Naive B cell (primary cell): Measurements from ENCODE around the gene EIF1AX. TPM values are rescaled to one million over a fixed set of nuclear protein-coding genes. Genes with fewer than 3 reads are reported as not detected.
"Not testable (repeated sequence)": the region's sequence is repeated elsewhere in the genome, so short reads cannot be mapped to it uniquely, and the experiment has no call there.

ENCODE experiments used
- ATAC-seq, 2 donors: fragments of 150-1000 bp; cut with Tn5 transposase; 2 replicates each; pipeline ENCODE4 v1.10.0; 2021; ENCODE audit warnings: low read depth in 2 of 2, mild to moderate bottlenecking in 2 of 2, moderate library complexity in 2 of 2
- DNase-seq: peaks from one replicate; pipeline ENCODE4 v3.0.0; 2022
- H3K27ac Mint-ChIP-seq, 6 donors: one replicate each; pipeline ENCODE4 v1.8.0; 2020 to 2022; ENCODE audit warnings: mild to moderate bottlenecking in 6 of 6, mixed read lengths in 6 of 6, moderate library complexity in 5 of 6, inconsistent platforms in 2 of 6
- H3K27me3 Mint-ChIP-seq, 3 donors: one replicate each; pipeline ENCODE4 v1.8.0; 2021 to 2022; ENCODE audit warnings: mixed read lengths in 3 of 3, mild to moderate bottlenecking in 1 of 3
- H3K36me3 Mint-ChIP-seq, 2 donors: one replicate each; pipeline ENCODE4 v1.8.0; 2020 to 2022; ENCODE audit warnings: mixed read lengths in 2 of 2, inconsistent platforms in 1 of 2, mild to moderate bottlenecking in 1 of 2
- H3K4me1 Mint-ChIP-seq, 3 donors: one replicate each; pipeline ENCODE4 v1.8.0; 2020 to 2022; ENCODE audit warnings: mixed read lengths in 3 of 3, inconsistent platforms in 1 of 3, mild to moderate bottlenecking in 1 of 3, moderate library complexity in 1 of 3
- H3K4me3 Mint-ChIP-seq, 8 donors: one replicate each; pipeline ENCODE4 v1.8.0; 2020 to 2022; ENCODE audit warnings: mild to moderate bottlenecking in 8 of 8, mixed read lengths in 8 of 8, moderate library complexity in 8 of 8, inconsistent platforms in 2 of 8
- H3K9me3 Mint-ChIP-seq, 7 donors: one replicate each; pipeline ENCODE4 v1.8.0; 2020 to 2022; ENCODE audit warnings: mixed read lengths in 7 of 7, mild to moderate bottlenecking in 5 of 7, inconsistent platforms in 2 of 7, moderate library complexity in 1 of 7
- polyA plus RNA-seq, 6 donors: library from polyadenylated mRNA; unstranded; fragments of 300-500 nt; fragmentation: Illumina TruSeq; gene quantifications; one replicate each; pipeline ENCODE4 v1.2.3, GENCODE V29; 2021; ENCODE audit warnings: low read depth in 6 of 6

The EIF1AX gene
- polyA plus RNA-seq, 6 donors from 2014 or later: 60.6 to 98.0 (median 79.8) TPM

DNA sequence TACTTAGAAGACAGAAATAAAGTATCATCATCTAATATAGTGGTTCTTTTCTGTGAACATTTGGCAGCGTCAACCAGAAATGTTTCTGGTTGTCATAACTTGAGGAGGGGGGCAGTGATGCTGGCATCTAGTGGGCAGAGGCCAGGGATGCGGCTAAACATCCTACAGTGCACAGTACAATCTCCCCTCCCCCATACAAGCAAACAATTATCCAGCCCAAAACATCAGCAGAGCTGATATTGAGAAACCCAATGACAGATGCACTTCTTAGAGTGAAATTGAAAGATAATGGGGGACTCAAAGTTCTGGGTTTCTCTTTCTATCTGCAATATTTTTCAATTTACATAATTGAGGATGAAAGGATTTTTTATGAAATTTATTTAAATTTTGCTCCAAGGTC is 1.9 kb upstream of the EIF1AX start:
- H3K9me3 Mint-ChIP-seq: no peaks in the 10 kb centered on the region
- peaks cover 0 to 13% (median 0%) of the 10 kb centered on the region in 3 donors for H3K27me3 Mint-ChIP-seq
- ATAC-seq: no peak
- peaks cover 15 to 34% (median 23%) of the 10 kb centered on the region in 3 donors for H3K4me1 Mint-ChIP-seq
- H3K27ac Mint-ChIP-seq: peak overlapping the region in 2 of 6 donors; percentile 76 to 94
- peak overlapping the region in 2 of 8 donors; percentile 79 to 81 for H3K4me3 Mint-ChIP-seq
- DNase-seq: no peak
- H3K36me3 Mint-ChIP-seq: no peaks in the 10 kb centered on the region

DNA sequence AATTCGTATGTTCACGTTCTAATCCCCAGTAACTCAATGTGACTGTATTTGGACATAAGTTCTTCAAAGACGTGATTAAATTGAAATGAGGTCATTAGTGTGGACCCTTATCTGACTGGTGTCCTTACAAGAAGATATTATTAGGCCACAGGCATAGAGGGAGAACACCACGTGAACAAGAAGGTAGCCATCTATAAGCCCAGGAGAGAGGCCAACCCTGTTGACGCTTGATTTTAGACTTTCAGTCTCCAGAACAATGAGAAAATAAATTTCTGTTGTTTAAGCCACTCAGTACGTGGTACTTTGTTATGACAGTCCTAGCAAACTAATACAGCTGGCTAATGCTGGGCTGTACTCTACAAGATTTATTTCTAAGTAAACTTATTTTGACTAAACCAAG is 1.5 kb upstream of the EIF1AX start:
- H3K9me3 Mint-ChIP-seq: no peaks in the 10 kb centered on the region
- peaks cover 0 to 9% (median 0%) of the 10 kb centered on the region in 3 donors for H3K27me3 Mint-ChIP-seq
- H3K27ac Mint-ChIP-seq: peak overlapping the region in 4 of 6 donors; percentile 71 to 94 (median 80)
- ATAC-seq (no peak), DNase-seq (no peak)
- H3K4me1 Mint-ChIP-seq: peaks cover 13 to 34% (median 23%) of the 10 kb centered on the region in 3 donors
- H3K4me3 Mint-ChIP-seq: peak overlapping the region; percentile 42 to 86 (median 81)
- H3K36me3 Mint-ChIP-seq: no peaks in the 10 kb centered on the region

DNA sequence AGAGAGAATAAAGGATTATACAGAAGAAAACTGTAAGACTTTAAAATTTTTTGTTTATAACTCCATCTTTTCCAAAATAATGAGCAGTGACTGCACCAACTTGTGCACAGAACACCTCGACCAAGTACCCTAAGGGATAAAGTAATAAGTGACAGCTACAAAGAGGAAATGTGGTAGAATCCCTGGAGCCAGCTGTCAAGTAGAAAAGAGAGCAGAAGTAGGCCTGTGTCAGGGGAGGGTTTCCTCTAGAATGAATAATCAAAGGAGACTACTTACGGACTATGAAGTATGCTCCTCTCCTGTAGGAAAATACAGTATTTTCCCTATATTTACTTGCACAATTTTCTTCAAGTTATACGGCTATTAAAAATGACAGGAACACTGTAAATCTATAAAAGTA is 1.2 kb downstream of the EIF1AX start:
- Mint-ChIP-seq H3K4me1 (peaks cover 15 to 36% (median 25%) of the 10 kb centered on the region in 3 donors), H3K4me3 (peak overlapping the region; percentile 79 to 98 (median 92))

DNA sequence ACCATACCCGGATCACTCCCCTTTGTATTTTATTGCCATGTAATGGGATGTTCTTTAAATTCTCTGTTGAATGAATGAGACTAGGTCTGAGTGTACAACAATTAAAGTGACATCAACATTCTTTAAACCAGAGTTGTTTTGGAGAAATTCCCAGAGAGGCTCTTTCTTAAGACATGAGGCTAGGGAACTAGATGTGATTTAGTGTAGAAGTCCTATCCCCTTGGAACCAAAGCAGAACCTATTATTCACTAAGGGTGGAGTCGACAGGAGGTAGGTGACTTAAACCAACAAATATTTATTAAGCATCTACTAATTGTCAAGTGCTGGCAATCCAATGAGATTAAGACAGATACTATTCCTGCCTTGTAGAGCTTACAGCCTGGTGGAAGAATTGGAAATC is 1.7 kb downstream of the EIF1AX start:
- peaks cover 12 to 18% of the 10 kb centered on the region in 2 donors for H3K36me3 Mint-ChIP-seq
- H3K4me1 Mint-ChIP-seq: peaks cover 15 to 36% (median 25%) of the 10 kb centered on the region in 3 donors
- no peaks in the 10 kb centered on the region for H3K9me3 Mint-ChIP-seq
- peak overlapping the region; percentile 79 to 98 (median 92) for H3K4me3 Mint-ChIP-seq
- H3K27ac Mint-ChIP-seq: peak overlapping the region in 3 of 6 donors; percentile 94 to 97 (median 94)
- no peak for ATAC-seq
- DNase-seq: no peak
- H3K27me3 Mint-ChIP-seq: no peaks in the 10 kb centered on the region

More for the DNA sequence above, 1.2 kb downstream of the EIF1AX start:
- Mint-ChIP-seq H3K27me3 (no peaks in the 10 kb centered on the region), H3K27ac (peak overlapping the region in 5 of 6 donors; percentile 65 to 97 (median 94)), H3K36me3 (peaks cover 12 to 14% of the 10 kb centered on the region in 2 donors), H3K9me3 (no peaks in the 10 kb centered on the region)
- DNase-seq: no peak
- ATAC-seq: no peak

DNA sequence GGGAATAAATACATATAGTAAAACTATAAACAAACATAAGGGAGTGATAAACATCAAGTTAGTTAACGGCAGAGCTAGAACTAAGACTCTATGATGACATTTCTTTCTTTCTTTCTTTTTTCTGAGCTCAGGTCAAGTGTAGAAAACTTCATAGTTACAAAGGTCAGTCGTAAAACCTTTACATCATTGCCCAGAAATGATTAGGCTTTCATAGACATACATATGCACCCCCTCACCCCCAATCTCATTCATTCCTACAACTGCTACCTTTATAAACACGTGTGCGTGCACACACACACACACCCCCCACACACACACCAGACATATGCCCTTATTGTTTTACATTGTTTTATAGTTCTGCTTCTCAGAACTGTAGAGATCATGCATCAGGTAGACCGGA is 5.7 kb downstream of the EIF1AX start:
- peaks cover 15 to 32% (median 25%) of the 10 kb centered on the region in 3 donors for H3K4me1 Mint-ChIP-seq
- no peak overlapping the region for H3K4me3 Mint-ChIP-seq
- H3K9me3 Mint-ChIP-seq: no peaks in the 10 kb centered on the region
- H3K27ac Mint-ChIP-seq: peak overlapping the region in 1 of 6 donors; percentile 6
- no peaks in the 10 kb centered on the region for H3K27me3 Mint-ChIP-seq
- peaks cover 12 to 35% of the 10 kb centered on the region in 2 donors for H3K36me3 Mint-ChIP-seq
- no peak for DNase-seq
- no peak for ATAC-seq

DNA sequence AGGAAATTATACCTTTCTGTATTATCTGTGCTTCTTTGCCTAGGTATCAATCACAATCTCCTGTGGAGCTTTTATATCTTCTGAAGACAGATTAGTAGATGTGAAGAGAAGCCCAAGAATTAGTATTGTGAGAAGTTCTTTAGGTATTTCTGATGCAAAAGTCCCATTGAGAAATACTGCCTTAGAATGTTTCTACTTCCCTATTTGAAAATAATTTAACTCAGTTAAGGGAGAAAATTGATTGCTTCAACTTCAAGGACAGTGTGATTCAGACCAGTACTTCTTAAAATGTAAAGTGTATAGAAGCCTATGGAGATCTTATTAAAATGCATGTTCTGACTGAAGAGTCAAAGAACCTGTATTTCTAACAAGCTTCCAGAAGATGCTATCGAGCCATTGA is 9.0 kb downstream of the EIF1AX start:
- H3K9me3 Mint-ChIP-seq: no peaks in the 10 kb centered on the region
- peaks cover 12 to 43% of the 10 kb centered on the region in 2 donors for H3K36me3 Mint-ChIP-seq
- peak overlapping the region in 2 of 6 donors; percentile 26 to 28 for H3K27ac Mint-ChIP-seq
- peaks cover 9 to 11% (median 11%) of the 10 kb centered on the region in 3 donors for H3K4me1 Mint-ChIP-seq
- H3K4me3 Mint-ChIP-seq: no peak overlapping the region
- DNase-seq: no peak
- no peak for ATAC-seq
- no peaks in the 10 kb centered on the region for H3K27me3 Mint-ChIP-seq

DNA sequence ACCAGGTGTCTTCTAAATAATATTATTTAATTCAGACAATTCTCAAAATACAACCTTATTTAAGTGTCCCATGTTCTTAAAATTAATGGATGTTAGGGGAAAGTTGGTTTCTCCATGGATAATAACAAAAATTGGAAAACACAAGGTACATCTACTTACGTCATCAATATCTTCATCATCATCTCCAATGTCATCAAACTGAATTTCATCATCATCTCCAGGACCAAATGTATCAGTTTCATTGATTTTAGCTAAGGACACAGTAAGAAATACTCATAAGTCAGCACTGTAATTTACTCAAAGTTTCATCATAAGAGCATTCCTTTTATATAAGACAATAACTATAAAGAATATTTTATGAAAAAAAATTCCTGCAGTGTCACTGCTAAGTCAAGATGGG is 11.3 kb downstream of the EIF1AX start:
- DNase-seq (no peak), ATAC-seq (no peak)
- no peaks in the 10 kb centered on the region for H3K27me3 Mint-ChIP-seq
- peaks cover 0 to 28% of the 10 kb centered on the region in 2 donors for H3K36me3 Mint-ChIP-seq
- H3K4me3 Mint-ChIP-seq: no peak overlapping the region
- no peaks in the 10 kb centered on the region for H3K4me1 Mint-ChIP-seq
- no peak overlapping the region for H3K27ac Mint-ChIP-seq
- H3K9me3 Mint-ChIP-seq: no peaks in the 10 kb centered on the region

DNA sequence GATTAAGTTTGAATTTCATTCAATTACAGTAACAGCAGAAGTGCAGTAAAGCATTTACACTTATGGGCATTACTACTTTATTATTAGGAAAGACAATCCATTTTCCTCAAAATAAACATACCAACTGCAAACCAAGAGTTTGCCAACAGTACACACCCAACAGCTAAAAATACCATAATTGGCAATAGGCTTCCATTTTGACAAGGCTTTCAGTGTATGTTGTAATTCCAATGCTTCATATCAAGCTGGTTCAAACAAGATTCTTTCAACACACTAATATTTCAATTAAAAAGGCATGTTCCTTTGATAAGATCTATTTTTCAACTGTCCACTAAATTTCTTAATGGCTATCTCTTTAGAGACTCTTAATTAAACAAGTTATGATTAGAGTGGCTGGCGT is 12.1 kb downstream of the EIF1AX start:
- H3K27ac Mint-ChIP-seq: no peak overlapping the region
- H3K36me3 Mint-ChIP-seq: peaks cover 0 to 25% of the 10 kb centered on the region in 2 donors
- H3K9me3 Mint-ChIP-seq: no peaks in the 10 kb centered on the region
- H3K27me3 Mint-ChIP-seq: no peaks in the 10 kb centered on the region
- ATAC-seq (no peak), DNase-seq (no peak)
- H3K4me3 Mint-ChIP-seq: no peak overlapping the region
- no peaks in the 10 kb centered on the region for H3K4me1 Mint-ChIP-seq

DNA sequence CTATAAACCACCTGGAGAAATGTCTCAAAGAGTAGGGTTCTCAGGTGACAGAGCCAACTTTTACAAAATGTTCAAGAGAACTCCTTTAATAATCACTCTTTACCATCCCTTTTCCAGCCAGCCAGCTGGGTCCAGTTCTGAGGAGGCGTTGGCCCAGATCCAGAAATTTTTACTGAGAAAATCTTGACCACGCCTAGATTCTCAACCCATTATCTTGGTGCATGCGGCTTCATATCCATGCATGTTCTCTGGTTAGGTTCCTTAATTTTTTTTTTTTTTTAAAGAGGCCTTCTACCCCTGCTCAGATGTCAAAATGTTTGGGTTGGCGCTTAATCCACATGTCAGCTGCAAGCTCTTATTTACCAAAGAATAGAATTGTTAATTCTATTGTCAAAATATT is 13.0 kb downstream of the EIF1AX start:
- Mint-ChIP-seq H3K9me3 (no peaks in the 10 kb centered on the region), H3K4me3 (no peak overlapping the region), H3K36me3 (peaks cover 0 to 23% of the 10 kb centered on the region in 2 donors)

DNA sequence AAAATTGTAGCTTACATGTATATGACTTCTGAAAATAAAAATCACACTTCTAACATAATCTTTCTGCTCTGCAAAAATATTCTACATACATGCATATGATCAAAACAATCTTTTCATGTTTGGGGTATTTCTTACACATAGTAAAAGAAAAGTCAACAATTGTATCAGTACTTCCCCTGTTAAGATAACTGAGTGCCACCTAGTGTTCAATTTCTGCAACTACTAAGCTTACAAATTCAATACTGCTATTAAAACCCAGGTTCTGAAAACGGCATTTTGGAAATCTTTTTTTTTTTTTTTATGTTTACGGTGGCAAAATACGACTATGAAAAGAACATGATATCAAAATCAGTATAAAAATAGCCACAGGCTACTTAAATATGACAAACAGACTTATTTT is 14.2 kb downstream of the EIF1AX start:
- not testable (repeated sequence) for DNase-seq

More for the DNA sequence above, 13.0 kb downstream of the EIF1AX start:
- DNase-seq: no peak
- H3K27me3 Mint-ChIP-seq: no peaks in the 10 kb centered on the region
- no peaks in the 10 kb centered on the region for H3K4me1 Mint-ChIP-seq
- peak overlapping the region in 2 of 6 donors; percentile 50 to 59 for H3K27ac Mint-ChIP-seq
- no peak for ATAC-seq

DNA sequence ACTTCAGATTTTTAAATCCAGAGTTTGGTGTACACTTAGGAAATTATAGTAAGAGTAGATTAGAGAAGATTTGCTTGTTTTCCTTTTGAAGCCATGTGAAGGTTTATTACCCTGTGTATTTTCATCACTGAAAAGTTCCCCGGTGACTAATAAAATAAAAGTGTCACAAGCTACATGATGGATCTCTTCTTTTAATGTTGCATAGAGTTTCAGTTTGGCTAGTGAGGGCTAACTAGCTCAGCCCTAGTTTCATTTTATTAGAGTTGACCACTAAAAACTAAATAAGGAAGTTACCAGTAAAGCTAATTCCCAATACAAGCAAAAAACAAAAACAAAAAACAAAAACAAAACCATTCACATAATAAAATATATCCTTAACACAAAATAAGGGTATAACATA is 14.8 kb downstream of the EIF1AX start:
- not testable (repeated sequence) for H3K27ac Mint-ChIP-seq, DNase-seq, ATAC-seq, H3K9me3 Mint-ChIP-seq, H3K27me3 Mint-ChIP-seq, H3K36me3 Mint-ChIP-seq, H3K4me3 Mint-ChIP-seq, H3K4me1 Mint-ChIP-seq

More for the DNA sequence above, 14.2 kb downstream of the EIF1AX start:
- H3K27ac Mint-ChIP-seq, H3K9me3 Mint-ChIP-seq, H3K27me3 Mint-ChIP-seq, H3K4me1 Mint-ChIP-seq, H3K4me3 Mint-ChIP-seq: not testable (repeated sequence)
- ATAC-seq: peak; percentile 69 to 77
- H3K36me3 Mint-ChIP-seq: peaks cover 0 to 11% of the 10 kb centered on the region in 2 donors

DNA sequence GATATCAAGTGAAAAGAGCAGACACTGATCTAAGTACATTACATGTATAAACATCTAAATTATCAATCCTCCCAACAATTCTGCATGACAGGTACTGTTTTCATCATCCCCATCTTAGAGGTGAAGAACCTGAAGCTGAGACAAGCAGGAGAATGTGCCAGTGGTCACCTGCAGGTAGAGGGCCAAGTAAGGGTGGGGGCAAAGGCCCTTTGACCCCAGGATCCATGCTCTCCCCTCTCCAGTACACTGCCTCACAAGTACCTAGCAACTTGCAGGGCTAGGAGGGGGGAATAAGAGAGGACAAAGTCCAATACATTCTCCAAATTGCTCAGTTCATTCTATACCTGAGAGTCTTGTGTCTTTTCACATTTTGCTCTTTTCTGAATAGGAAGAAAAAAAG is 16.7 kb downstream of the EIF1AX start:
- peak overlapping the region in 1 of 6 donors; percentile 12 for H3K27ac Mint-ChIP-seq
- DNase-seq: no peak
- H3K4me1 Mint-ChIP-seq: no peaks in the 10 kb centered on the region
- no peak for ATAC-seq
- H3K36me3 Mint-ChIP-seq: peaks cover 0 to 3% of the 10 kb centered on the region in 2 donors
- H3K4me3 Mint-ChIP-seq: no peak overlapping the region
- no peaks in the 10 kb centered on the region for H3K27me3 Mint-ChIP-seq
- no peaks in the 10 kb centered on the region for H3K9me3 Mint-ChIP-seq

DNA sequence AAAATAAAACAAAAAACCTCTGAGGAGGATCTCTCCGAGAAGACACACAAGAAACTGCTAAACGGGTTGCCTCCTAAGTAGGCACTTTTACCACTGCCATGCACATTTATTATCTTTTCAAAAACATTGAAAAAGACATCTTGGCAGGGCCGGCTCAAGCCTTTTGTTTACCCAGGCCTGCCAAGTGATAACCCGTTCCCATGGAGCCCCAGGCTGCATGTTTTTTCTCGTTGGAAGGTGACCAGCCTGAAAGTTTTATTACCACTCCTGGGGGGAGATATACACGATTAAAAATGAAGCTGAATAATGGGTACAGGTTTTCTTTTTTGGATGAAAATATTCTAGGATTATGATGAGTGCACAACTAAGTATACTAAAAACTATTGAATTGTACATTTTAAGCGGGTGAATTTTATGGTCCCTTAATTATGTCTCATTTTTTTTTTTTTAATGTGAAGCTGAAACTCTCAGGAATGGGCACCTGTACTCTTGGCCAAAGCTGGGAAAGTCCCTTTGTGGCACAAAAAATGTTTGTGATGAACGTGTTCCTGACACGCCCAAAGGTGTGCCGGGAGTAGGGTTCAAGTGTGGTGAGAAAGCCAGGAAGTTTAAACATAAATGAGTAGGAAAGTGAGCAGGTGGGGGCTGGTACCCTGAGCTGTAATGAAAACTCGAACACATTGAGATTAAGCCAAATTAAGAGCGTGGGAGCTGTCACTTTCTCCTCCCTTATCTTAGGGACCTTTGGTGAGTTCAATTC is 23.4 kb downstream of the EIF1AX start:
- no peak overlapping the region for H3K27ac Mint-ChIP-seq
- DNase-seq (no peak), ATAC-seq (no peak)
- no peaks in the 10 kb centered on the region for H3K9me3 Mint-ChIP-seq
- peaks cover 0 to 4% of the 10 kb centered on the region in 2 donors for H3K36me3 Mint-ChIP-seq
- peaks cover 0 to 3% (median 3%) of the 10 kb centered on the region in 3 donors for H3K4me1 Mint-ChIP-seq
- peaks cover 14 to 25% (median 24%) of the 10 kb centered on the region in 3 donors for H3K27me3 Mint-ChIP-seq
- H3K4me3 Mint-ChIP-seq: peak overlapping the region in 1 of 8 donors; percentile 16
